ENCODE measurements around the gene FOXM1.

Gene FOXM1

GRCh38 chr12:2895051-2895451, 18.1 kb upstream of the FOXM1 start:
- H3K79me2 ChIP-seq (ENCODE audit: control insufficient read depth, low read length) = peaks cover 27% of the 10 kb centered on the region
- H3K27ac ChIP-seq (ENCODE audit: low read depth, low read length) = no peak overlapping the region
- H4K20me1 ChIP-seq (ENCODE audit: control insufficient read depth, insufficient read depth, low read depth, low read length) = no peaks in the 10 kb centered on the region
- no peaks in the 10 kb centered on the region for H3K27me3 ChIP-seq (ENCODE audit: control insufficient read depth, low read length)
- no peak overlapping the region for H3K4me3 ChIP-seq (ENCODE audit: low read length)
- H3K9me3 ChIP-seq (ENCODE audit: control insufficient read depth, insufficient read depth, low read length) = no peaks in the 10 kb centered on the region
- peaks cover 13% of the 10 kb centered on the region for H3K4me1 ChIP-seq (ENCODE audit: control insufficient read depth, low read length)
- H3K9me2 ChIP-seq (replicated peaks; ENCODE audit: control insufficient read depth, low read length) = no peaks in the 10 kb centered on the region
- H3K36me3 ChIP-seq (ENCODE audit: control insufficient read depth, low read length) = no peaks in the 10 kb centered on the region
- peaks cover 3% of the 10 kb centered on the region; the same call in 1 of the 2 replicates for H3F3A ChIP-seq (ENCODE audit: control insufficient read depth, insufficient read depth)
- TF ChIP-seq CTCF (IDR thresholded peaks at IDR 0.05; ENCODE audit: low read depth, low read length, poor library complexity, severe bottlenecking) (no peak), EZH2phosphoT487 (IDR thresholded peaks at IDR 0.05; ENCODE audit: borderline replicate concordance, low read length) (no peak)
- no peak overlapping the region for H3K4me2 ChIP-seq (ENCODE audit: low read length)

GRCh38 chr12:2893007-2893406, 16.0 kb upstream of the FOXM1 start:
- Histone ChIP-seq H3K9me2 (replicated peaks; ENCODE audit: control insufficient read depth, low read length) (no peaks in the 10 kb centered on the region), H3K9me3 (ENCODE audit: control insufficient read depth, insufficient read depth, low read length) (no peaks in the 10 kb centered on the region), H3K27me3 (ENCODE audit: control insufficient read depth, low read length) (no peaks in the 10 kb centered on the region), H3K4me3 (ENCODE audit: low read length) (no peak overlapping the region), H3K4me1 (ENCODE audit: control insufficient read depth, low read length) (peaks cover 16% of the 10 kb centered on the region), H4K20me1 (ENCODE audit: control insufficient read depth, insufficient read depth, low read depth, low read length) (no peaks in the 10 kb centered on the region), H3K4me2 (ENCODE audit: low read length) (no peak overlapping the region), H3K27ac (ENCODE audit: low read depth, low read length) (no peak overlapping the region), H3F3A (ENCODE audit: control insufficient read depth, insufficient read depth) (peaks cover 12% of the 10 kb centered on the region; the same call in 1 of the 2 replicates), H3K79me2 (ENCODE audit: control insufficient read depth, low read length) (peaks cover 27% of the 10 kb centered on the region), H3K36me3 (ENCODE audit: control insufficient read depth, low read length) (peaks cover 12% of the 10 kb centered on the region)
- no peak for TF ChIP-seq EZH2phosphoT487 (IDR thresholded peaks at IDR 0.05; ENCODE audit: borderline replicate concordance, low read length)
- TF ChIP-seq CTCF (IDR thresholded peaks at IDR 0.05; ENCODE audit: low read depth, low read length, poor library complexity, severe bottlenecking) = no peak

DNA sequence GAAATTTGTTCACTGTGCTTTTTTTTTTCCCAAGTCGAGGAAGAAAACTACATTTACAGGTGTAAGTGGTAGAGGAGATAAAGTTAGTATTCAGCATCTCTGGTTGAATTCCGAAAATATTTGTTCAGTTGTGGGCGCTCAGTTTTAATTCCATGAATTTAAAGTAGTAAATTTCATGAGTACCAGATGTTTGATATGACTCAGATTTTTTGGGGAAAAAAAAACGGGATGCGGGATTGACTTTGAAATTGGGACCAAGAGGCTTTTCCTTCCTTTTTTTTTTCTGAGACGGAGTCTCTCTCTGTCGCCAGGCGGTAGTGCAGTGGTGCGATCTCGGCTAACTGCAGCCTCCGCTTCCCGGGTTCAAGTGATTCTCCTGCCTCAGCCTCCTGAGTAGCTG, 15.3 kb upstream of the FOXM1 start:
- no peak overlapping the region for H3K4me3 ChIP-seq (ENCODE audit: low read length)
- TF ChIP-seq EZH2phosphoT487 (IDR thresholded peaks at IDR 0.05; ENCODE audit: borderline replicate concordance, low read length) = no peak
- TF ChIP-seq CTCF (IDR thresholded peaks at IDR 0.05; ENCODE audit: low read depth, low read length, poor library complexity, severe bottlenecking) = no peak

More for the DNA sequence above, 15.3 kb upstream of the FOXM1 start:
- H3K27me3 ChIP-seq (ENCODE audit: control insufficient read depth, low read length) = no peaks in the 10 kb centered on the region
- H3K4me2 ChIP-seq (ENCODE audit: low read length) = peak overlapping the region; percentile 99
- H3K36me3 ChIP-seq (ENCODE audit: control insufficient read depth, low read length) = peaks cover 18% of the 10 kb centered on the region
- peaks cover 12% of the 10 kb centered on the region; the same call in 1 of the 2 replicates for H3F3A ChIP-seq (ENCODE audit: control insufficient read depth, insufficient read depth)
- H4K20me1 ChIP-seq (ENCODE audit: control insufficient read depth, insufficient read depth, low read depth, low read length) = no peaks in the 10 kb centered on the region
- H3K27ac ChIP-seq (ENCODE audit: low read depth, low read length) = no peak overlapping the region
- no peaks in the 10 kb centered on the region for H3K9me3 ChIP-seq (ENCODE audit: control insufficient read depth, insufficient read depth, low read length)
- H3K9me2 ChIP-seq (replicated peaks; ENCODE audit: control insufficient read depth, low read length) = no peaks in the 10 kb centered on the region
- peaks cover 16% of the 10 kb centered on the region for H3K4me1 ChIP-seq (ENCODE audit: control insufficient read depth, low read length)
- peaks cover 27% of the 10 kb centered on the region for H3K79me2 ChIP-seq (ENCODE audit: control insufficient read depth, low read length)
